ENCODE data around the gene HOXC11.

DNA sequence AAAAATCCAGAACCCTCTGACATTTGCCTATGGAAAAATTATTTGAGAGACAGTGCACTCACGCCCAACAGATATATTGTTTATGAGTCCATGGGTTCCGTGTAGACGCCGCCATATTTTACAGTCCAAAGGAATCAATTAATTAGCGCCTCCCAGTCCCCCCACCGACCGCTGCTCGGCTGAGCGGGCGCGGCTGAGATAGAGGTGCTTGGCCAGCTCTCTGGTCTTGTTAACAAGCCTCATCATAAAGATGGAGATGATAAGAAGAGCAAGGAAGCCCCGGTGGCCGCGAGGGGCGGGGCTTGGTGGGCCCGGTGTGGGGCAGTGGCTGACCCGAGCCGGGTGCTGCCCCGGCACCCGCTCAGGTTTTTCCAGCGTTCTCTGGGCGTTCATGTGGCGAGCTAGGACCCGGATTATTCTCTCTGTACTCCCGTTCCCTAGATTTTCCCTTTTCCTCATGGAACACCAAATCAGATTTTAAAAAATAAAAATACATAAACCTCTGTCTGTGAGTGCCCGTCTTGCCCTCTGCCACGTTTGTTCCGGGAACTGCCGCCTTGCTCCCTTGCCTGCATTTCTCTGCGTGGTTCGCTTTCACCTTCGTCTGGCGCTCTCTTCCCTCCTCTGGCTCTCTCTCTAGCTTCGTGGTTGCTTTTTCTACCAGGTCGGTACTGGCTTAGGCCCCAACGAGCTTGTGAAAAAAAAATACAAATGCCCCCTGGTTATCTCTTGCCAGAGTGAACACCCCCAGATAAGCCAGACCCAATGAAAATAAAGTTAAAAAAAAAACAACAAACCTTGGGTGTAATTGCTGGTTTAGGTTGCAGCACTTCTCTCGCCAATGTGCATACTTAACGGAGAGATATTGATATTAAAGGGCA lies 9.3 kb upstream of the HOXC11 start:
- TF ChIP-seq, protein P1, sequence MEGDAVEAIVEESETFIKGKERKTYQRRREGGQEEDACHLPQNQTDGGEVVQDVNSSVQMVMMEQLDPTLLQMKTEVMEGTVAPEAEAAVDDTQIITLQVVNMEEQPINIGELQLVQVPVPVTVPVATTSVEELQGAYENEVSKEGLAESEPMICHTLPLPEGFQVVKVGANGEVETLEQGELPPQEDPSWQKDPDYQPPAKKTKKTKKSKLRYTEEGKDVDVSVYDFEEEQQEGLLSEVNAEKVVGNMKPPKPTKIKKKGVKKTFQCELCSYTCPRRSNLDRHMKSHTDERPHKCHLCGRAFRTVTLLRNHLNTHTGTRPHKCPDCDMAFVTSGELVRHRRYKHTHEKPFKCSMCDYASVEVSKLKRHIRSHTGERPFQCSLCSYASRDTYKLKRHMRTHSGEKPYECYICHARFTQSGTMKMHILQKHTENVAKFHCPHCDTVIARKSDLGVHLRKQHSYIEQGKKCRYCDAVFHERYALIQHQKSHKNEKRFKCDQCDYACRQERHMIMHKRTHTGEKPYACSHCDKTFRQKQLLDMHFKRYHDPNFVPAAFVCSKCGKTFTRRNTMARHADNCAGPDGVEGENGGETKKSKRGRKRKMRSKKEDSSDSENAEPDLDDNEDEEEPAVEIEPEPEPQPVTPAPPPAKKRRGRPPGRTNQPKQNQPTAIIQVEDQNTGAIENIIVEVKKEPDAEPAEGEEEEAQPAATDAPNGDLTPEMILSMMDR (IDR thresholded peaks at IDR 0.05), result no peak
- TF ChIP-seq POLR2A (IDR thresholded peaks at IDR 0.05) (no peak), EP300 (IDR thresholded peaks at IDR 0.05) (no peak), POLR2AphosphoS5 (IDR thresholded peaks at IDR 0.05) (no peak)

Data from gastroesophageal sphincter (tissue), 3 donors.